ENCODE data around the gene RABEPK.
"Not testable (repeated sequence)": the region's sequence is repeated elsewhere in the genome, so short reads cannot be mapped to it uniquely, and the experiment has no call there.

Gene RABEPK

DNA sequence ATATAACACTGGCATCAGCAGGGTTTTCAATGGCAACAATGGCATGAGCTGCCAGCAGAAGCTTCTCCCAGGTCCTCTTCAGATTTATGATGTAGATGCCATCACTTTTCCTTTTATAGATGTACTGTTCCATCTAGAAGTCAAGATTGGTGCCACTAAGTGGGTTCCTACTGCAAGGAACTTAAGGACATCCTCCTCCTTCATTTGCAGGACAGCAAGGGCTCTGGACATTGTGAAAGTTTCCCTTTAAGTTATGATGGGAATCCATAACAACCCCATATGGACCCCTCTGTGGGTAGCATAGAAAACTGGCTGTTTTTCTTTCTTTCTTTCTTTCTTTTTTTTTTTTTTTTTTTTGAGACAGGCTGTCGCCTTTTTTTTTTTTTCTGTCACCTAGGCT, 4.8 kb upstream of the RABEPK start:
- DNase-seq (ENCODE audit: low read depth, low spot score), result not testable (repeated sequence)

DNA sequence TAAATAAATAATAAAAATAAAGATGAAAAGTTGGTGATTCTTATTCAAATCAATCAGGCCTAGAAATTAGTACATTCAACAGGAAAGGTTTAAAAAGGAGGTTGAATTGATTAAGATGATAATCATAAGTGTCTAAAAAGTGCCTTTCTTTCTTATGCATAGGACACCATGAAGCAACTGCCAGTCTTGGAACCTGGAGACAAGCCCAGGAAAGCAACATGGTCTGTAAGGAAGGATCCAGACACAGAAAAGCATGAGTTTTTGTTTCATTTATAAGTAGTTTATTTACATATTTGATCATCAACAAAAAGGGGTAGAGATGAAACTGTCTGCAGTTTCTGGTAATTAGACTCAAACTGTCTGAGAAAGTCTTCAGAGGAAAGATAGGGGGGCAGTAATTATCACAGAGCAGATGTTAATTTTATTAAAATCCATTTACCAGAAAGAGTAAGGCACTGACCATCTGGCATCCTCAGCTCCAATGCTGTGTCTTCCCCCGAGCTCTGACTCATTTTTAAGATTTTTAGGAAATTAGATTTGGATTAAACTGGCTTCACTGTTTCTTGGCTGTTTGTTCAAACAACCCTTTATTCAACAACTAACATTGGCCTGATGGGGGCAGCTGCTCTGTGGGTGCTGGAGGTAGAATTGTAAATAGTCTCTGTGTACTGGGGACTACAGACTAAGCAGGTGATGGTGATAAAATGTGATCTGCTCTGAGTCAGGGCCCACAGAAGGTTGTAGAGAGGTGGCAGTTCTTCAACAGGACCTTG, 2.7 kb downstream of the RABEPK start:
- DNase-seq (ENCODE audit: low read depth, low spot score), result no peak

DNA sequence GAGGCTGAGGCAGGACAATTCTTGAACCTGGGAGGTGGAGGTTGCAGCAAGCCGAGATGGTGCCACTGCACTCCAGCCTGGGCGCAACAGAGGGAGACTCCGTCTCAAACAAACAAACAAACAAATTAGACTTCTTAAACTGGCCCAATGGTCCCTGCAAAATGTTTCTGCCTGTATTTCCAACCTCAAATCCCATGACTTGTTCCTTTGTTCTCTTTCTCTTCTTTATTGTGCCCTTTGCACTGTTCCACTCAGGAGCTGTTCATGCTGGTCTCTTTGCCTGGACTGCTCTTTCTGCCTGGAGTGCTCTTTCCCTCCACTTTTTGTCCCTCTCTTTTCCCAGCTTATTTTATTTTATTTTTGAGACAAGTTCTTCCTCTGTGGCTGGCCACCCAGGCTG, 4.1 kb downstream of the RABEPK start:
- no peak for DNase-seq (ENCODE audit: low read depth, low spot score)

DNA sequence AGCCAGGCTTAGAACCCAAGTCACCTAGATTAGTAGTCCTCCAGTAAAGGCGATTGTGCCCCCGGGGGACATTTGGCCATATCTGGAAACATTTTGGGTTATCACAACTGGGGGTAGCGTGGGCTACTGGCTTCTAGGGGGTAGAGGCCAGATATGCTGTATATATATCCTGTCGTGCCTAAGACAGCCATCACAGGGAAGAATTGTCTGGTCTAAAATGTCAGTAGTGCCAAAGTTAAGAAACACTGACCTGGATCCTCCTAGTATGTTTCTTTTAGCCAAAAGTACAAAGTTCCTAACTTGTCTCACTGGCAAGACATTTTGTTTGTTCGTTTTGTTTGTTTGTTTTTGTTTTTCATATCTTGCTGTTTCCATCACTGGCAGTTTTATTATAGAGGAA, 13.8 kb downstream of the RABEPK start:
- no peak for DNase-seq (ENCODE audit: low read depth, low spot score)

DNA sequence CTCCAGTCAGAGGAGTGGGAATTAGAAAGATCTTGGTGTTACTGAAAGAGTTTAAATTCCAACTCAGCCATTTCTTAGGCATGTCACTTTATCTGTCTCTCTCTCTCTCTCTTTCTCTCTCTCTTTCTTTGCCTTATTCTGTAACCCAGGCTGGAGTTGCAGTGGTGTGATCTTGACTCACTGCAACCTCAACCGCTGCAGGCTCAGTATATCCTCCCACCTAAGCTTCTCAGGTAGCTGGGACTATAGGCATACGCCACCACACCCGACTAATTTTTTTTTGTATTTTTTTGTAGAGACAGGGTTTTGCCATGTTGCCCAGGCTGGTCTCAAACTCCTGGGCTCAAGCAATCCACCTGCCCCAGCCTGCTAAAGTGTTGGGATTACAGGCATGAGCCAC, 18.3 kb downstream of the RABEPK start:
- DNase-seq (ENCODE audit: low read depth, low spot score), result no peak

DNA sequence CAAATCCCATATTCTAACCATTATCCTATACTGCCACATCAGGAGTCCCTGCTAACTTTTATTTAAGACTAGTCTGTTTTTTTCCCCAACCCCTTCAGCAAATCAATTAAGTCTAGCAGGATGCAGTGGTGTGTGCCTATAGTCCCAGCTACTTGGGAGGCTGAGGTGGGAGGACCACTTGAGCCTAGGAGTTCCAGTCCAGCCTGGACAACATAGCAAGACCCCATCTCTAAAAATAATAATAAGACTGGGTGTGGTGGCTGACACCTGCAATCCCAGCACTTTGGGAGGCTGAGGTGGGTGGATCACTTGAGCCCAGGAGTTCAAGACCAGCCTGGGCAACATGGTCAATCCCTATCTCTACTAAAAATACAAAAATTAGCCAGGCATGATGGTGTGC, 24.5 kb downstream of the RABEPK start:
- not testable (repeated sequence) for DNase-seq (ENCODE audit: low read depth, low spot score)

DNA sequence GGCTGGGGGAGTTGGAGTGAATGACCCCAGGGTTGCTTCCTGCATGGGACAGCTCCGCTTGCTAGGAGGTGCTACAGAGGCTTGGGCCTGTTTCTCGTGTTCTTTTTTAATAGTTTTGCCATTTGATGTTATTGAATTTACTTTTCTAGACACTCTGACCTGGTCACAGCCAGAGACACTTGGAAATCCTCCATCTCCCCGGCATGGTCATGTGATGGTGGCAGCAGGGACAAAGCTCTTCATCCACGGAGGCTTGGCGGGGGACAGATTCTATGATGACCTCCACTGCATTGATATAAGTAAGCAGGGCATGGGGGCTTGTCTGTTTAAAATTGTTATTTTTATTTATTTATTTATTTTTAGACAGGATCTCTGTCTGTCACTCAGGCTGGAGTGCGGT, 27.4 kb downstream of the RABEPK start:
- DNase-seq (ENCODE audit: low read depth, low spot score), result no peak

DNA sequence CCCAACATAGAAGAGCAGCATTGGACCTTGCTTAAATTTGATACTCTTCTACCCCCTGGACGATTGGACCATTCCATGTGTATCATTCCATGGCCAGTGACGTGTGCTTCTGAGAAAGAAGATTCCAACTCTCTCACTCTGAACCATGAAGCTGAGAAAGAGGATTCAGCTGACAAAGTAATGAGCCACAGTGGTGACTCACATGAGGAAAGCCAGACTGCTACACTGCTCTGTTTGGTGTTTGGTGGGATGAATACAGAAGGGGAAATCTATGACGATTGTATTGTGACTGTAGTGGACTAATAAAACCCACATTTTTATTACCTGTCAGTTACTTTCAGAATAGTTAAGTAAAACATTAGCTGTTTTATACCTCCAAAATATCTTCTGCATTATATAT, 33.3 kb downstream of the RABEPK start:
- peak; percentile 57 for DNase-seq (ENCODE audit: low read depth, low spot score)

DNA sequence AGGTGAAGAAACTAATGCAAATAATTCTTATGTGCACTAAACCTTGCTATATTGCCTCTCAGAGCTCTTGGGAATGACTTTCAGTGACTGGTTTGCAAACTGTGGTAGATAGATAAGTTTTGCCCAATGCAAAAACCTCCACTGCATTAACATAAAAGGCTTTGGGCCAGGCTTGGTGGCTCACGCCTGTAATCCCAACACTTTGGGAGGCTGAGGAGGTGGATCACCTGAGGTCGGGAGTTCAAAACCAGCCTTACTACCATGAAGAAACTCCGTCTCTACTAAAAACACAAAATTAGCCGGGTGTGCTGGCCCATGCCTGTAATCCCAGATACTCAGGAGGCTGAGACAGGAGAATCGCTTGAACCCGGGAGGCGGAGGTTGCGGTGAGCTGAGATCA, 33.8 kb downstream of the RABEPK start:
- DNase-seq (ENCODE audit: low read depth, low spot score), result not testable (repeated sequence)

DNA sequence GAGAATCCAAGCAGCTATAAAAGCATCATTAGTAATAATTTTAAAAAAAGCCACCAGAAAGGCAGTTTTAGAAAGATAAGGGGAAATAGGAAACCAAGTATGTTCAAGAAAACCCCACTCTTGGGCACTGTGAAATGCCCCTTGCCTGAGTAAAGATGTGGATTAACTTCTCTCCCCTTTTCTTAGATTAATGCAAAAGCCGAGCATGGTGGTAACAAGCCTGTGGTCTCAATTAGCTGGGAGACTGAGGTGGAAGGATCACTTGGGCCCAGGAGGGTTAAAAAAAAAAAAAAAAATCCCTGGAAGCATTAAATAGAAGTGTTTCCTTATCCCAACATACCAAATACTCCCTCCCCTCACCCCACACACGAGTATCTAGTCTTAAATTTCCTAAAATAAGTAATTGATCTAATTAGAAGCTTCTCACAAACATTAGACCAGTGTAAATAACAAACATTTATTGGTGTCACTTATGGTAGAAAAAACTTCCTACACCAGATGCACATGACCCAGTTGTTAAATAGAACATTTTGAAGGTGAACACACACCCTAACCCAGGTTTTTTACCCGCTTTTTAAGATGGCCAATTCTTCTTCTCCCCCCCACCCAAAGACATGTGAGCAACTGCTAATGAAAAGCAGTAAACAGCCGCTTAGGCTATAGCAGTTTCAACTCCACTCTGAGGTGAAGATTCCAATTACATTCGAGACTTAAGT, 35.6 kb downstream of the RABEPK start:
- DNase-seq (ENCODE audit: low read depth, low spot score), result no peak

DNA sequence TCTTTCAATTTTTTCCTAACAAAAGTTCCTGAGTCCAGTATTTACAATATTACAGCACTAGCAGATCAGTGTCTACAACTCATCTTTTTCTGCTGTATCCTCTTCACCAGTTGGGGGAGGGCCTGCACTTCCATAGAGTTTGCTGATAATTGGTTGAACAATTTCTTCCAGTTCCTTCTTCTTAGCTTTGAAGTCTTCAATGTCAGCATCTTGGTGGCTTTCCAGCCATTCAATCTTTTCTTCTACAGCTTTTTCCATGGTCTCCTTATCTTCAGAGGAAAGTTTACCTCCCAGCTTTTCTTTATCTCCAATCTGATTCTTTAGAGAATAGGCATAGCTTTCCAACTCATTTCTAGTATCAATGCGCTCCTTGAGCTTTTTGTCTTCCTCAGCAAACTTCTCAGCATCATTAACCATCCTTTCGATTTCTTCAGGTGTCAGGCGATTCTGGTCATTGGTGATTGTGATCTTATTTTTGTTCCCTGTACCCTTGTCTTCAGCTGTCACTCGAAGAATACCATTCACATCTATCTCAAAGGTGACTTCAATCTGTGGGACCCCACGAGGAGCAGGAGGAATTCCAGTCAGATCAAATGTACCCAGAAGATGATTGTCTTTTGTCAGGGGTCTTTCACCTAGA, 36.3 kb downstream of the RABEPK start:
- not testable (repeated sequence) for DNase-seq (ENCODE audit: low read depth, low spot score)

DNA sequence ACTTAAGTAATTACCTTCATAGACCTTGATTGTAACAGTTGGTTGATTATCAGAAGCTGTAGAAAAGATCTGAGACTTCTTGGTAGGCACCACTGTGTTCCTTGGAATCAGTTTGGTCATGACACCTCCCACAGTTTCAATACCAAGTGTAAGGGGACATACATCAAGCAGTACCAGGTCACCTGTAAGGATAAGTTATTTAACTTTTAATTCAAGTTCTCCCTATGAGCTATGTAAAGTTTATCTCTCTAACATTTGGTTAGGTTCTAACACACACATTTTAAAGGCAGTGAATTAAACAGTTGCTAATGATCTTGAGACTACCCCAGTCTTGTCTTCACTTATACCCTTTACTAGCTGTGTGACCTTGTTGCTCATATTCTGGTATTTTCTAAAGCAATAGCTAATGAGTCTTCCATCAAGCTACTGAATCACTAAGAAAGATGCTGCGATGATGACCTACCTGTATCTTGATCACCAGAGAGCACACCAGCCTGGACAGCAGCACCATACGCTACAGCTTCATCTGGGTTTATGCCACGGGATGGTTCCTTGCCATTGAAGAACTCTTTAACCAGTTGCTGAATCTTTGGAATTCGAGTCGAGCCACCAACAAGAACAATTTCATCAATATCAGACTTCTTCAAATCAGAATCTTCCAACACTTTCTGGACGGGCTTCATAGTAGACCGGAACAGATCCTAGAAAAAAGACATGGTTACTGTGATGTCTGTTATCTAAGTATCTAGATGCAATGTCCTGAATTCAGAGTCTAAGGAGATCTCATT, 38.0 kb downstream of the RABEPK start:
- no peak for DNase-seq (ENCODE audit: low read depth, low spot score)

DNA sequence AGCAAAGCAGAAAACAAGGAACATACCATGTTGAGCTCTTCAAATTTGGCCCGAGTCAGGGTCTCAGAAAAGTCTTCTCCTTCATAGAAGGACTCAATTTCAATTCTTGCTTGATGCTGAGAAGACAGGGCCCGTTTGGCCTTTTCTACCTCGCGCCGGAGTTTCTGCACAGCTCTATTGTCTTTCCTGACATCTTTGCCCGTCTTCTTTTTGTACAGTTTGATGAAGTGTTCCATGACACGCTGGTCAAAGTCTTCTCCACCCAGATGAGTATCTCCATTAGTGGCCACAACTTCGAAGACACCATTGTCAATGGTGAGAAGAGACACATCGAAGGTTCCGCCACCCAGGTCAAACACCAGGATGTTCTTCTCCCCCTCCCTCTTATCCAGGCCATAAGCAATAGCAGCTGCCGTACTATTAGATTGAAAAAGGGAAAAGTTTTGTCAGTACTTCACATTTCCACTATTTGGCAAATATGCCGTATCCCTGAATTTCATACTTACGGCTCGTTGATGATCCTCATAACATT, 38.6 kb downstream of the RABEPK start:
- DNase-seq (ENCODE audit: low read depth, low spot score), result no peak

DNA sequence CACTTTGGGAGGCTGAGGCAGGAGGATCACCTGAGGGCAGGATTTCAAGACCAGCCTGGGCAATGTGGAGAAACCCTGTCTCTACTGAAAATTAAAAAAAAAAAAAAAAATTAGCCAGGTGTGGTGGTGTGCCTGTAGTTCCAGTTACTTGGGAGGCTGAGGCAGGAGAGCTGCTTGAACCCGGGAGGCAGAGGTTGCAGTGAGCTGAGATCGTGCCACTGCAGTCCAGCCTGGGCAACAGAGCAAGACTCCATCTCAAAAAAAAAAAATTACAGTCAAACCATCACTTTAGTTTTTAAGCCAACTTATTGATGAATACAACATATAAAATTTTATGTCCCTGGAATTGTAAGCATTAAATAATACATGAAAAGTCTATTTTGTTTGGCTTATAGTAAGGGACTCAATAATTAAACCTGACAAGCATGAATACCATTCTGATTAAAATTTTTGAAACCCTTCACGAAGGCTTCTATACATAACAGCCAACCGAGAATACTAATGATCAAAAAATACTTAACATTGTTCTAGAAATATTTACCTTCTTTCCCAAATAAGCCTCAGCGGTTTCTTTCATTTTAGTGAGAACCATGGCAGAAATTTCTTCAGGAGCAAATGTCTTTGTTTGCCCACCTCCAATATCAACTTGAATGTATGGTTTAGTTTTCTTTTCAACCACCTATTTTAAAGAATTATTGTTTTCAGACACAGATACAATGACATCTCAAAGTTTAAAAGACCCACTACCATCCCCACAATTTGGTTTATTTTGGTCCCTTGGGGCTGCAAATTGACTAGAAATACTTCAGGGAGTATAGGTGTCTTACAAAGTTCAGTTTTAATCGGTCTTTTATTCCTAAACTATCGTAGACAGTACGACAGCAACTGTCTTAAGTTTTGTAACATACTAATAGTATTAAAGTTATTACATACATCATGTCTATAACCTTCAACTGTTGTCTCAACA, 39.6 kb downstream of the RABEPK start:
- no peak for DNase-seq (ENCODE audit: low read depth, low spot score)

DNA sequence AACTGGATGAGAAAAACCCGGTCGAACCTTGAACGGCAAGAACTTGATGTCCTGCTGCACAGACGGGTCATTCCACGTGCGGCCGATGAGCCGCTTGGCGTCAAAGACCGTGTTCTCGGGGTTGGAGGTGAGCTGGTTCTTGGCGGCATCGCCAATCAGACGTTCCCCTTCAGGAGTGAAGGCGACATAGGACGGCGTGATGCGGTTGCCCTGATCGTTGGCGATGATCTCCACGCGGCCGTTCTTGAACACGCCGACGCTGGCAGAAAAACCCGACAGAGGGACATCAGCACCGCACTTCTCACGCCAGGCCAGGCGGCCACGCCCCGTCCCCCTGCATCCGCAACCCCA, 40.3 kb downstream of the RABEPK start:
- DNase-seq (ENCODE audit: low read depth, low spot score), result no peak

DNA sequence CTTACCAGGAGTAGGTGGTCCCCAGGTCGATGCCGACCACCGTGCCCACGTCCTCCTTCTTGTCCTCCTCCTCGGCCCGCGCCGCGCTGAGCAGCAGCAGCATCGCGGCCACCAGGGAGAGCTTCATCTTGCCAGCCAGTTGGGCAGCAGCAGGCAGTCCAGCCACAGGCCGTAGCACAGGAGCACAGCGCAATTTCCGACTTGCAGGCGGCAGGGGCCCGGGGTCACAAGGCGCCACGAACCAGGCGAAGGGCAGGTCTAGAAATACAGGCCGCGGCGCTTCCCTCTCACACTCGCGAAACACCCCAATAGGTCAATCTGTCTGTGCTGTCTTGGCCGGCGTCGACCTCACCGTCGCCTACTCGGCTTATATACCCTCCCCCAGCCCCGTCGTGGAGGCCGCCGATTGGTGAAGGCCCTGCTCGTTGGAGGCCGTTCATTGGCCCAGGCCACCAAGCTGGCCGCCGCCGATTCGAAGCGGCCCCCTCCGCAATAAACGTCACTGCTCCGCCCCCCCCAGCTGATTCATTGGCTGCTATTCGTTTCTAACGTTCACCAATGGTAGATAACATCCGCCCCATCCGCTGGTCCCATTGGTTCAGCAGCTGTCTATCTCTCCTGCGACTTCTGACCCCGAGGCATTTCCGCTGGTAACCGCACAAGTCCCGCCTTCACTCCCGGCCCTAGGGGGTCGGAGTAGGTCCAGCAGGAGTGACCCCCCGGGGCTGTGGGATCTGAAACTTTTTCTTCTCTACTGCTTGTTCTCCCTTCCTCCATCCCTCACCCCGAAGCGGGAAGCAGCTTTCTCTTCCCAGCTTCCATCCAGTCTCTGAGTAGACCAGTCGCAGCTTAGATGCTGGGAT, 40.9 kb downstream of the RABEPK start, which contains the start of gene HSPA5:
Gene HSPA5 (minus strand): TSS at position 344 of the 863 bp plus-strand sequence. CDS start 217 bp downstream, at position 127.
- DNase-seq (ENCODE audit: low read depth, low spot score), result peak; percentile 99

DNA sequence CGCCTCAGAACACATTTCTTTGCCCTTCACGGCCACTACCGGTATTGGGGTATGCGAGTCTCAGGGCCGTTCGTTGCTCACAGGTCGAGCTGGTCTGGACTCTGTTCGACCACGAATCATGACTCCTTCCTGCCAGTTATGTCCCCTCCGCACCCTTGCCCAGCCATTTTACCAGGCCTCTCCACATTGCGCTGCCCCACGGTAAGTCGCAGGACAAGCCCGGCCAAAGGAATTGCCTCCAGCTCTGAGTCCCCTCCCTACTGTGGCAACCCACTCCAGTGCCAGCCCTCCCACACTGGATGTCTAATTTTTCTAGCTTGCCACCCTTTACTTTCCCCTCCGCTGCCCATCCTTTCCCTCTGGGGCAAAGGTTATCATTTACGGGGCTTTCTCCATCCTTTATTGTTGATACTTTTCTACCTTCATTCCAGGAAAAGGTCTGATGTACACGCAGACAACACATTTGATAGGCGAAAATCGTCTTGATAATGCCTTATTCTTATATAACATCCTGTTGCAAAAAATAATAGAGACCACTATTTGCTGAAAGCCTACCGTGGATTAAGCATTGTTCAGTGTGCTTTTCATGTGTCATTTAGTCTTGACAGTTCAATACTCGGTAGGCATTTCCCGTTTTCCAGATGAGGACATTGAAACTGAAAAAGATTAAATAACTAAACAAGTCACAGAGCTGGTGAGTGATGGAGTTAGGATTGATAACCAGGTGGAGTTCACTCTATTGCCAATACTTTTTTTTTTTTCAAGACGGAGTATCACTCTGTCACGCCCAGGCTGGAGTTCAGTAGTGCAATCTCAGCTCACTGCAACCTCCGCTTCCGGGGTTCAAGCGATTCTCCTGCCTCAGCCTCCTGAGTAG, 41.8 kb downstream of the RABEPK start:
- no peak for DNase-seq (ENCODE audit: low read depth, low spot score)

DNA sequence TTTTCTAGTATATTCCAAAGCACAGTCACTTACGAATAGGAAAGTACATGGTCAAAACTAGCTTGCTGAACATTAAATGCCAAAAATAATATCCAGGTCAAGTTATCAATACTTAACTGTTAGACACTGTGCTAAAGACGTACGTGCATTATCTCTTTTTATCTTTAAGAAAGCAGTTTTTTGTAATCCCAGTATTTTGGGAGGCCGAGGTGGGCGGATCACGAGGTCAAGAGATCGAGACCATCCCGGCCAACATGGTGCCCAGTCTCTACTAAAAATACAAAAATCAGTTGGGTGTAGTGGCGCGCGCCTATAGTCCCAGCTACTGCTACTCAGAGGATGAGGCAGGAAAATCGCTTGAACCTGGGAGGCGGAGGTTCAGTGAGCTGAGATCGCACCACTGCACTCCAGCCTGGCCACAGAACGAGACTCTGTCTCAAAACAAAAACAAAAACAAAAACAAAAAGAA, 43.5 kb downstream of the RABEPK start:
- DNase-seq (ENCODE audit: low read depth, low spot score), result no peak

All from smooth muscle cell of the brain vasculature (primary cell).